Keratinocyte (primary cell): Measurements from ENCODE around the gene PMVK.

Source experiments
- EZH2 ChIP-seq: IDR thresholded peaks from one replicate; pipeline ENCODE4 v1.6.1; 2012; ENCODE audit warnings: inconsistent platforms, mild to moderate bottlenecking, low read length, moderate library complexity
- TF ChIP-seq, protein P1 (sequence below), 3 experiments: IDR thresholded peaks in 1 of 3; conservative IDR thresholded peaks in 1 of 3; optimal IDR thresholded peaks in 1 of 3; 2 replicates in 2 of 3; 3 replicates in 1 of 3; pipeline versions ENCODE3 to v1.5.1; 2011; ENCODE audit warnings: low read length in 3 of 3, mild to moderate bottlenecking in 3 of 3, moderate library complexity in 2 of 3, control low read depth in 1 of 3, inconsistent platforms in 1 of 3; ENCODE audit not compliant: insufficient read depth in 2 of 3; ENCODE audit errors: extremely low read depth in 1 of 3

DNA sequence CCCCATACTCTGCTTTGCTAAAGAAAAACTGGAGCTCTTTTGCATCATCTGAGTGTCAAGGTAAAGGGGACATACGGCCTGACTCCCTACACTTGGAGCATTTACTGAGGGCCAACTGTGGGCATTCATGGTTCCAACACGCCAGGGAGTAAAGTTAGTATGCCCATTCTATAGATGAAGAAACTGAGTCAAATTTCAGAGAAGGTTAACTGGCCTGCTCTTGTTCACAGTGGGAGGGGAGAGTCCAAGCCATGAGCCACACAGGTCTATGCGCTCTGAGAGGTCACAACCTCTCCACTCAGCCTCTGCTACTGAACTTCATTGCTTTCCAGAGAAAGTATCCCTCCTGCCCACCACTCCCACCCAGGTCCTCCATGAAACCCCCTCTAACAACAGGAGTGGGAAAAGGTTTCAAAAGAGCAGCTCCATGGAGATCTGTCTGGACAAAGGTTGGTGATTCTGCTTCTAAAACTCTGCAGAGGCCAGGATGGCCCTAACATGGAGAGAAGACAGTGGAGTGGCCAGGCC lies 59.6 kb downstream of the PMVK start:
- TF ChIP-seq, protein P1, sequence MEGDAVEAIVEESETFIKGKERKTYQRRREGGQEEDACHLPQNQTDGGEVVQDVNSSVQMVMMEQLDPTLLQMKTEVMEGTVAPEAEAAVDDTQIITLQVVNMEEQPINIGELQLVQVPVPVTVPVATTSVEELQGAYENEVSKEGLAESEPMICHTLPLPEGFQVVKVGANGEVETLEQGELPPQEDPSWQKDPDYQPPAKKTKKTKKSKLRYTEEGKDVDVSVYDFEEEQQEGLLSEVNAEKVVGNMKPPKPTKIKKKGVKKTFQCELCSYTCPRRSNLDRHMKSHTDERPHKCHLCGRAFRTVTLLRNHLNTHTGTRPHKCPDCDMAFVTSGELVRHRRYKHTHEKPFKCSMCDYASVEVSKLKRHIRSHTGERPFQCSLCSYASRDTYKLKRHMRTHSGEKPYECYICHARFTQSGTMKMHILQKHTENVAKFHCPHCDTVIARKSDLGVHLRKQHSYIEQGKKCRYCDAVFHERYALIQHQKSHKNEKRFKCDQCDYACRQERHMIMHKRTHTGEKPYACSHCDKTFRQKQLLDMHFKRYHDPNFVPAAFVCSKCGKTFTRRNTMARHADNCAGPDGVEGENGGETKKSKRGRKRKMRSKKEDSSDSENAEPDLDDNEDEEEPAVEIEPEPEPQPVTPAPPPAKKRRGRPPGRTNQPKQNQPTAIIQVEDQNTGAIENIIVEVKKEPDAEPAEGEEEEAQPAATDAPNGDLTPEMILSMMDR (optimal IDR thresholded peaks at IDR 0.05 in 1 of 3, IDR thresholded peaks at IDR 0.05 in 1 of 3, conservative IDR thresholded peaks at IDR 0.05 in 1 of 3; ENCODE audit: extremely low read depth in 1 of 3, insufficient read depth in 2 of 3, low read length in 3 of 3) = no peak
- TF ChIP-seq EZH2 = no peak
